Central memory CD4-positive, alpha-beta T cell (primary cell): ENCODE measurements around the gene LRRC34.

Experiments used
- DNase-seq: peaks from one replicate; pipeline ENCODE4 v3.0.0; 2022
- total RNA-seq, 3 experiments: gene quantifications; one replicate each; lab custom pipeline; 2026; lab: John Stamatoyannopoulos, UW

Gene LRRC34, protein sequence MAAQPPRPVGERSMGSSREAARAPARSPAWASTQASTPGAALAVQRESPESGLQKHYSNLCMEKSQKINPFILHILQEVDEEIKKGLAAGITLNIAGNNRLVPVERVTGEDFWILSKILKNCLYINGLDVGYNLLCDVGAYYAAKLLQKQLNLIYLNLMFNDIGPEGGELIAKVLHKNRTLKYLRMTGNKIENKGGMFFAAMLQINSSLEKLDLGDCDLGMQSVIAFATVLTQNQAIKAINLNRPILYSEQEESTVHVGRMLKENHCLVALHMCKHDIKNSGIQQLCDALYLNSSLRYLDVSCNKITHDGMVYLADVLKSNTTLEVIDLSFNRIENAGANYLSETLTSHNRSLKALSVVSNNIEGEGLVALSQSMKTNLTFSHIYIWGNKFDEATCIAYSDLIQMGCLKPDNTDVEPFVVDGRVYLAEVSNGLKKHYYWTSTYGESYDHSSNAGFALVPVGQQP
- total RNA-seq: 0.11 to 0.39 (median 0.28) reads per million in 3 experiments

DNA sequence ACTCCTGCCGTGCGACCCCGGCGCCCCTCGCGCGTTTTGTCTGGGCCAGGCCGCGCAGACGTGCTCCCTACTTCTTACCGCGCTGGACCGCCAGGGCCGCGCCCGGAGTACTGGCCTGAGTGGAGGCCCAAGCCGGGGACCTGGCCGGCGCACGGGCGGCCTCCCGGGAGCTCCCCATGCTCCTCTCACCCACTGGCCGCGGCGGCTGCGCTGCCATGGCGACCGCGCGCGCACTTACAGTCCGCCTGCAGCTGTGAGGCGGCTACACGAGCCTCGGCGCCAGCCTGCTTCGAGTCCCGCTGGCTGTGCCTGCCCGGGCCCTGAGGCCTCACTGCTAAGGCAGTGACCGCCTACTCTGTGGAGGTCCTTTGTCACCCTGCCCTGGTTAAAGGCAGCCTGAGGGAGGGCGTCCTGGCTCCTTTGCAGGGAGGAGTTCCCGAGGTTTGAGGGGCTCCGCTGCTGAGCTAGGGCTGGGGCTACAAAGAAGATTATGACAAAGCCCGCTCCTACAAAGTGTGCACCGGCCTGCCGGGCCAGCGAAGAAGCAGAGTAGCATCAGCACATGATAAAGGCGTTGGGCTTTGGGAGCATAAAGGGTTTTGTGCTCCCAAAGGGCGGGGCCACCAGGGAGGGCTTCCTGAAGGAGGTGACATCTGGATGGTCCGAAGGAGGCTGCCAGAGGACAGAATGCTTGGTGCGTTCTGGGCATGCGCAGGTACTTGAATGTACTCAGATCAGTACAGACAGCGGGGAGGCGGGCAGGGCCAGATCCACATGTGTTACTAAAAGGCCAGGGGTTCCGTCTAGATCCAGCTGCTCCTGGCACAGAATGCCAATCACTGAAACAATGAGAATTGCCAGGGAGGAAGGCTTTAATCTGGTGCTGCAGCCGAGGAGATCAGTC is at the start of gene LRRC34, which contains the start of gene LRRIQ4:
Gene LRRC34, minus strand, starts transcription at position 573 of the 904 bp plus-strand sequence. Its CDS starts 356 bp downstream, at position 217.
Gene LRRIQ4, plus strand, starts transcription at position 539 of the 904 bp plus-strand sequence. CDS start 9,052 bp downstream, outside the sequence.
- DNase-seq: peak; percentile 45

DNA sequence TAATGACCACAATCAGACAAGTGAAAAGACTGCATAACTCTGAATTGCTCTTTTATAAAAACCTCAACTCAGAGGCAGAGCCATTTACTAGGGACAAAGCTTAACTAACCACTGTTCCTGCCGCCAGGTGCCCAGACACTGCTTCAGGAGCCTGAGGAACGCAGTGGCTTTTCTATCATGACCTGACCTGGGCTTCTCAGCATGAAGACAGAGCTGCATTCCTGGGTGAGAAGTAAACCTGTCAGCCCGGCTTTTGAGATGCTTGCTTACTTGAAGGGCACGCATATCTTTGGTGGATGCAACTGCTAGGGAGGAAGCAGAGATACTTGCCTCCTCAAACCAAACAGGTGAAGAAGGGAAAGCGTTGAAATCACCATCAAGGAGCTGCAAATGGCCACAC is 49.2 kb upstream of the LRRC34 start:
- DNase-seq: no peak

- DNase-seq: no peak
Measured at GRCh38 chr3:169857811-169858210, 45.1 kb upstream of the LRRC34 start.

DNA sequence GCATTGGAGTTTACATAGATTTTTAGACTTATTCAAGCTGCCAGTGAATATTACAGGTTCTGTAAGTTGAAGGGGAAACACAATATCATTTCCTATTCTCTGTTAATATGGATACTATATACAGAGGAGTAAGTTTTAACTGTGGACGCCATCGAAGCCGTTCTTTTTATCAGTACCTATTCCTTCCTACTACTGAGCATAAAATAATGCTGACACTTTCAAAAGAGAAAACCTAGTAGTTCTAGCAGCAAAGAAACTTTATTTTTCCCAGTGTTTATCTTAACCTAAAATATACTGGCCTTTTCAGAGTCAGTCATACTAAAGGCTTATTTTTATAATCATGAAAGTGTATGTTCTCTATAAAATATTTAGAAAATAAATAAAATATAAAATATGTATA is 42.8 kb upstream of the LRRC34 start:
- DNase-seq: no peak

DNA sequence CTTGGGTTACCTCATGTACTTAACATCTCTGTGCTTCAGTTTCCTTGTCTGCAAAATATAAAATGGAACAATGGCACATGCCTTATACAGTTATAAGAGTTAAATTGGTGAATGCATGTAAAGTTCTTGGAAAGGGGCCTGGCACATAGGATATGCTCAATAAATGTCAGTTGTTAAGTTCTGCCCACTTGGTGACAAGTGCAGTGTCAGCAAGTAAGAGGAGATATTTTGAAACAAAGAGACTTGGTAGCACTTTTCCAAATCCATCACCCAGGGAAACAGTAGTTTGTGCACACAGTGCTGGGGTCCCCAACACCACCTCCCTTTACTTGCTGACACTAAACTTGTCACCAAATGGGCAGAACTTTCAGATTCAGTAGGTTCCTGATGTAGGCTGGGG is 37.9 kb upstream of the LRRC34 start:
- no peak for DNase-seq

DNA sequence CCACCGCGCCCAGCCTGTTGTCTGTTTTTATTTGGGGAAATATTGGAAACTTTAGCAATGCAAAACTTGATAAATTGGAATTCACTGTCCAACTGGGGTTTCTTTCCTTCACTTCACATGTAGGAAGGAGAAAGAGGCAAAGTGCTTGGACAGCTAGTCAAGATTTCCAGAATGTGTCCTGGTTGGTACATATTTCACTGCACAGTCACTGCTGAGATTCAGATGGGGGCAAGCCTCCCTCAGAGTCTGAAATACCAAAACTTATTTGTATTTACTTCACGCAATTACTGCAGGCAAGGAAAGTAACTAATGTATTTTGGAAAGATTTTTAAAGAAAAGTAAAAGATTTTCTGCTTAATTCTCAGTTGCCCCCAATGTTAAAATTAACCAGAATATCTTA is 36.0 kb upstream of the LRRC34 start:
- DNase-seq: no peak

DNA sequence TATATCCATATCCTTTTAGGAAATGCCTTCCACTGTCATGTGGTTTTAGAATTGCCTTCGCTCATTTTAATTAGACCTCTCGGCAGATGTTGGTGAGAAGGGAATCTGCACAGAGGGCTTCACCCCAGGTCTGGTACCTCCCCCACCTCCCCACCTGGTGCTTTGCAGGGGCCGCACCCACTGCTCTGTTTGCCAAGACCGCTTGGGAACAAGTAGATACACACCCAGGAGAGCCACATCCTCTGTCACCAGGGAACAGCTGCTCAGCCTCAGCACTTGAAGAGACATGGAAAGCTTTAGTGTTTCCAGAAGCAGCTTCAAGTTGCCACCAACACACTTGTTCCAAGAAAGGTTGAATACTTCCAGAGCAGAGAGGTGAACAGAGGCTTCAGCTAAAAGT is 35.2 kb upstream of the LRRC34 start:
- no peak for DNase-seq

DNA sequence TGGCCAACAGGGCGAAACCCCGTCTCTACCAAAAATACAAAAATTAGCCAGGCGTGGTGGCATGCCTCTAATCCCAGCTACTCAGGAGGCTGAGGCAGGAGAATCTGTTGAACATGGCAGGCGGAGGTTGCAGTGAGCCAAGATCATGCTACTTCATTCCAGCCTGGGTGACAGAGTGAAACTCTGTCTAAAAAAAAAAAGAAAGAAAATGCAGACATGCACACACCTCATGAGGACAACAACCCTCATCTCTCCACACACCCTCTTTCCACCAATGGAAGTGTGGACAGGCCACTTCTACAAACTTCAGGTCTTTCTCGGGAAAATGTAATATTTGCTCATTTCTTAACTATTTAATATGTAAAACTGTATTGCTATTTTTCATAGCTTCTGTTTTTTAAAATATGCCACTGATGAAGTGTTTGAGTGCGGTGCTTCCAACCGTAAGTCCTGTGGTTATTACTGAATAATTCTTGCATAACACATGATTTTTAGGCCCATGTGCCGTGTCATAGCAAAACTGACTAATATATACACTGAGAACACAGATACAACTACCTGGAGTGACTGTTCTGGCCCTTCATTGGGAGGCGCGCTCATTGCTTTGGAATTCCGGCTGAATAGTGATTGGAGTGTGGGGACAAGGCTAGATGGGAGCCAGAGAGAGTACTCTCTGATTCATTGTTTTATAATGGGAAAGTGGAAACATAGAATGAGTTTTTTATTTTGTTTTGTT is 33.9 kb upstream of the LRRC34 start:
- no peak for DNase-seq

DNA sequence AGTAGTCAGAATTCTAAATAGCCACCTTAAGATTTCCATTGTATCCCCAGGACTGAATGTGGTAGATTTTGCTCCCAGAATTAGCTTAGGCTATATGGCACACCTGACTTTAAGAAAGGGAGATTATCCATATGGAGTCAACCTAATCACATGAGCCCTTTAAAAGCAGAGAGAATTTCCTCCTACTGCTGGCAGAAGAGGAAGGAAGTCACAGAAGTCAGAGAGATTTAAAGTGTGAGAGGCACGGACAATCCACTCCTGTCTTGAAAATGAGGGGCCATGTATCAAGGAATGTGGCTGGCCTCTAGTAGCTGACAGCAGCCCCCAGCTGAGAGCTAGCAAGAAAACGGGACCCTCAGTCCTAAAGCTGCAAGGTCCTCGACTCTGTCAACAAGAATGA is 30.3 kb upstream of the LRRC34 start:
- no peak for DNase-seq

DNA sequence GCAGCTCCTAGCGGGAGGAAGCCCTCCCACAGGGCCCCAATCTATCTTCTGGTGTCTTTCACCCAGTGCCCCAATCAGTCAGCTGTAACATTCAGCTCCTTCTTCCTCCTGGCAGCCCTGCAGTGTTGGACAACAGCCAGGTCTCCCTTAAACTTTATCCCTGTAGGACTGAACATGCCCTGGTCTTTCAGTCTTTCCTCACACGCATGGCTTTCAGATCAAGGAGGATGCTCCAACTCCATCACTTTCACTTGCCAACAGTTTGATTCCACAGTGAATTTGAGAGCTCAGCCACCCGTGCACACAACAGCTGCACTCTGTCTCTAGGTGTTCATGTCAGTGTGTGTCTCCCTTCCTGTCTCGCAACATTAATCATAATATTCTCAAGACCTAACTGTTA is 28.5 kb upstream of the LRRC34 start:
- no peak for DNase-seq

DNA sequence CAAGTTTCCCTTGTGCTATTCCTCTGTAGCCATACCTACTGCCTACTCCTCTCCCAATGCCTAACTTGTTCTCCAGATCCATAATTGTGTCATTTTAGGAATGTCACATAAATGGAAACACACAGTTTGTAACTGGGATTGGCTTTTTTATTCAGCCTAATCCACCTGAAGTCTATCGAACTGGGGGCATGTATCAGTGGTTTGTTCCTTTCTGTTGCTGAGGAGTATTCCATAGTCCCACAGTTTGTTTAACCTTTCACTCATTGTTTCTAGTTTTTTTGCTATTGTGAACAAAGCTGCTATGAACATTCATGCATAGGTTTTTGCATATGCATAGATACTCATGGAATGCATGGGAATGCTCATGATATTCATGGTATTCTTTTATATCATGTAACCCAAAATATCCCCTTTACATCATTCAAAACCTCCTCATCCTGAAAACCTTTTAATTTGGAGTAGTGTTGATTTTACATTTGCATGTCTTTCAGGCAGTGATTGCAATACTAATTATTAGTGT is 25.9 kb upstream of the LRRC34 start:
- no peak for DNase-seq

GRCh38 chr3:169836942-169837275 is 24.2 kb upstream of the LRRC34 start:
- DNase-seq: no peak

DNA sequence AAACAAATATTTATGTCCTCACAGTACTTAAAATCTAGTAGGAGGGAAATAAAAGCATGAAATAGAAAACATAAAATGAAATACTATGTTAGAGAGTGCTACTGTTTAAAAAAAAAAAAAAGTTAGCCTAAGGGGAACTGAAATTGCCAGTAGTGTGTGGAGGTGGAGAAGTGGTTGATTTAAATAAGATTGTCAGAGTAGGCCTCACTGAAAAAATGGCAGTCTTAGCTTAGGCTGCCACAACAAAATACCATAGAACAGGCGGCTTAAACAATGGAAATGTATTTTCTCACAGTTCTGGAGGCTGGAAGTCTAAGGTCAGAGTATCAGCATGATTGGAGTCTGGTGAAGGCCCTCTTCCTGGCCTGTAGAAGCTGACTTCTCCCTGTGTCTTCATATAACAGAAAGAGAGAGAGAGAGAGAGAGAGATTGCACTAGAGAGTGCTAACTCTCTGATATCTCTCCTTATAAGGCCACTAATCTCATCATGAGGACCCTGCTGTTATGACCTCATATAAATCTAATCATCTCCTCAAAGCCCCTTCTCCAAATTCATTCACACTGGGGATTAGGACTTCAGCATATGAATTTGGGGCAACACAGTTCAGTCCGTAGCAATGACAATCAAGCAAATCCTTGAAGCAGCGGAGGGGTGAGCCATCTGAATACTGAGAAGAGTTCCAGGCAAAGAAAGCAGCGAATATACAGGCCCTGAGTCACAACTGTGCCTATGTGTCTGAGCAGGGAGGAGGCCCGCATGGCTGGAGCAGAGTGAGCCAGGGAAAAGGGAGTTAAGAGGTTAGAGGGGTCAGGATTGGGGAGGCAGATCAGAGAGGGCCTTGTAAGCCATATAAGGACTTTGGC is 23.6 kb upstream of the LRRC34 start:
- no peak for DNase-seq

DNA sequence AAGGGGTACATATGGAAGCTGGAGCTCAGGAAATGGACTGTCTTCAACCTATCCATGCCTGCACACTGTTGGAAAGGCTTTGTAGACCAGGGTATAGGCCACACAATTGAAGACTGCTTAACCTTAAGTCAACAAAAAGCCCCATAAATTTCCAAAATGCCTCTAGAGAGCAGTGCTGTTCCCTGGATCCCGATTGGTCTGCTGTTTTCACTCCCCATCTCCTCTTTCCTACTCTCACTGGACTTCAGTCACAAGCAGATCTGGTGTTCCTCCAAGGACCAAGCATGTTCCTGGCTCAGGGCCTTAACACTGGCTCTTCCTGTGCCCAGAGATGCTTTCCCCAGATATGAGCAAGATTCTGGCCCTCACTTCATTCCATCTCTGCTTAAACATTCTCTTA is 22.8 kb upstream of the LRRC34 start:
- DNase-seq: no peak

- no peak for DNase-seq
Measured at GRCh38 chr3:169827712-169828111, 15.0 kb upstream of the LRRC34 start.

DNA sequence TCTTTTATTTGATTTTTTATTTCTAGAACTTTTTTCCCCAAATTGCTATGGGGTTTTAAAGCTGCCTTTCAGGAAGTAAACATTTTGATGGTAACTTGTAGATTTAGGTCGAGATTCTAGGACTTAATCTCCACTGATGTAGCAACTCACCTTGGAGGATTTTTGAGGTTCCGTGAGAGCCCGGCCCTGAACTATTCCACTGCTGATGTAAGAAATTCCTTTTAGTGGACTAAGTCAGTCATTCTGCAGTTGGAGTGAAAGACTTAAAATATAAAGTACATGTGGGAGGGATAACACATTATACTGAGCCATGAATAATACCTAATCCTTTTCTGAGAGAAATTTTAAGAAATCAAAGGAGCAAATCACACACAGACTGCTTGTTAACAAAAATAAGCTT is 12.6 kb upstream of the LRRC34 start:
- DNase-seq: no peak

DNA sequence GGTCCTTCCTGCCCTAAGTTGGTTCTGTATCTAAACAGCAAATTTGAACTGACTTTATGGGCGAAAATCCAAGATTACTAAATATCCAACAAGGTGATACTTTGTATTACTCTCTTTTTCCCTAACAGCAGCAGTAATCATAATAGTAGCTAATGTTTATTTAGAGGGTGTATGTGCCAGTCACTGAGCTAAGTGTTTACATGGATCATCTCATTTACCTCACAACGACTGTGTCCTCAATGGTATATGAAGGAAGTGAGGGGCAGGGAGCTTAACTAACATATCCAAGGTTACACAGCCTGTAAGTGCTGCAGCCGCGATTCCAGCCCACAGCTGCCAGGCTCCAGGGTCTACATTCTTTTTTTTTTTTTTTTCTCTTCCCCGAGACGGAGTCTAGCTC is 10.3 kb upstream of the LRRC34 start:
- DNase-seq: no peak

DNA sequence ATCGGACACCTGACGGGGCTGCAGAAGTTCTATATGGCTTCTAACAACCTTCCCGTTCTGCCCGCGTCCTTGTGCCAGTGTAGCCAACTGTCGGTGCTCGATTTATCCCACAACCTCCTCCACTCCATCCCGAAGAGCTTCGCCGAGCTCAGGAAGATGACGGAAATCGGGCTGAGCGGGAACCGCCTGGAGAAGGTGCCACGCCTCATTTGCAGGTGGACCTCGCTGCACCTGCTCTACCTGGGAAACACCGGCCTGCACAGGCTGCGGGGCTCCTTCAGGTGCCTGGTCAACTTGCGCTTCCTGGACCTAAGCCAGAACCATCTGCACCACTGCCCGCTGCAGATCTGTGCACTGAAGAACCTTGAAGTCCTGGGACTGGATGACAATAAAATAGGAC is 9.8 kb upstream of the LRRC34 start:
- DNase-seq: no peak

DNA sequence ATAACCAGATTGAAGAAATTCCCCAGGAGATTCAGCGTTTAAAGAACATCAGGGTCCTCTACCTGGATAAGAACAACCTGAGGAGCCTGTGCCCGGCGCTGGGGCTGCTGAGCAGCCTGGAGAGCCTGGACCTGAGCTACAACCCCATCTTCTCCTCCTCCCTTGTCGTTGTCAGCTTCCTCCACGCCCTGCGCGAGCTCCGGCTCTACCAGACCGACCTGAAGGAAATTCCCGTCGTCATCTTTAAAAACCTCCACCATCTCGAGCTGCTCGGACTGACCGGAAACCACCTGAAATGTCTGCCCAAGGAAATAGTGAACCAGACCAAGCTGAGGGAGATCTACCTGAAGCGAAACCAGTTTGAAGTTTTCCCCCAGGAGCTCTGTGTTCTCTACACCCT is 9.4 kb upstream of the LRRC34 start:
- no peak for DNase-seq

- no peak for DNase-seq
Measured at GRCh38 chr3:169818316-169818715, 5.6 kb upstream of the LRRC34 start.

GRCh38 chr3:169815590-169816150 is 3.0 kb upstream of the LRRC34 start:
- no peak for DNase-seq
